ENCODE results near the gene PREX1.
"Not testable (repeated sequence)": the region's sequence is repeated elsewhere in the genome, so short reads cannot be mapped to it uniquely, and the experiment has no call there.

Gene PREX1

DNA sequence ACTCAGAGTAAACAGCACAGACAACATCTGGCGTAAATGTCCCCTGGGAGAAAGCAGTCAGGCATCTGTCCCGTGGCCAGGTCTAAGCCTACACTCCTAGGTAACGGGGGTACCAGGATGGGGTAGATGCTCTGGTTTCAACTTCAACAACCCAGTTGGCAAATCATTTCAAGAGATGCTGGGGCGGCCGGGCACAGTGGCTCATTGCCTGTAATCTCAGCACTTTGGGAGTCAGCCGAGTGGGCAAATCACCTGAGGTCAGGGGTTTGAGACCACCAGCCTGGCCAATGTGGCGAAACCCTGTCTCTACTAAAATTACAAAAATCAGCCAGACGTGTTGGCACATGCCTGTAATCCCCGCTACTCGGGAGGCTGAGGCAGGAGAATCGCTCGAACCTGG lies 12.3 kb downstream of the PREX1 start:
- H3K9me3 ChIP-seq (ENCODE audit: insufficient read depth, low read depth, low read length), result no peaks in the 10 kb centered on the region
- no peak overlapping the region for H3K27ac ChIP-seq (ENCODE audit: low read length)
- no peak overlapping the region for H3K9ac ChIP-seq (ENCODE audit: low read depth, low read length)
- no peak overlapping the region for H3K4me3 ChIP-seq (ENCODE audit: low read length)
- no peaks in the 10 kb centered on the region for H3K36me3 ChIP-seq (ENCODE audit: insufficient read depth, low read depth, low read length)
- H3K27me3 ChIP-seq (ENCODE audit: insufficient read depth, low read length), result no peaks in the 10 kb centered on the region
- no peaks in the 10 kb centered on the region; the same call in 1 of the 2 replicates for H3K4me1 ChIP-seq (ENCODE audit: insufficient read depth, low read length)

DNA sequence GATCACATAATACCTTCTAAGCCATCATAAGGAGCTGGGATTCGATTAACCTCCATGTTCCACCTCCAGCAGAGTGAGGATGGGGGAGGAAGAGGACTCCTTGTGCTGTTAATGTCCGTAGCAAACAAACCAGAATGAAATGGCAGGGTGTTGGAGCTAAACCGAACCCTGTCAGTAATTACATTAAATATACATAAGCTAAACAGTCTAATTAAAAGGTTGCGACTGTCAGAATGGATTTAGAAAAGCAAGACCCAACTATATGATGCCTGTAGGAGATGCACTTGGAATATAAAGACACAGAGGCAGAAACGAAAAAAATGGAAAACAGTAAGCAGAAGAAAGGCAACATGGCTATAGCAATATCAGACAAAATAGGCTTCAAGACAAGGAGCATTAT lies 13.2 kb downstream of the PREX1 start:
- H3K9me3 ChIP-seq (ENCODE audit: insufficient read depth, low read depth, low read length), result no peaks in the 10 kb centered on the region

DNA sequence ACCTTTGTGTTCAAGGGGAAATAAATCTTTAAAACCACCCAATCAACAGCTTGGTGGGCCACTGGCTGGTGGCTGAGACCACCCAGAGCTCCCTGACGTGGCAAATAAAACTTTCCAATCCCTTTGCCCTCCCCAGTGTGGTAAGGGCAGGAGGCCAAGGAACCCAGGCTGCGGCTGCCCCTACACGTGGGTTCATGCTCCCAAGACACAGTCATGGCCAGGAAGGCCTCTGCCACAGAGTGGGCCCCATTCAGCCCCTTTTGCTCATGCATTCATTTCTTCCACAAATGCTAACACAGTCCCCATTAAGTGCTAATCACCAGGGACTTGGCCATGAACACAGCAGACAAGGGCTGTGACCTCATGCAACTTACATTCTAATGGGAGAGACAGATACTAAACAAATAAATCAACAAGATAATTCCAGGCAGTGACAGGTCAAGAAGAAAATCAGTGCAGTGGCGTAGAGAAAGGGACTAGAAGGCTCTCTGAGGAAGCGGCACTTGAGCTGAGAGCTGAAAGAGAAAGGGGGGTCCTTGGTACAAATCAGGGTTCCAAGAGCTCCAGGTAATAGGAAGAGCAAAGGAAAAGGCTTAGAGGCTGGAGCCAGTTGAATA lies 13.8 kb downstream of the PREX1 start:
- no peak overlapping the region for H3K27ac ChIP-seq (ENCODE audit: low read length)
- H3K9me3 ChIP-seq (ENCODE audit: insufficient read depth, low read depth, low read length), result no peaks in the 10 kb centered on the region

More for the DNA sequence above, 13.2 kb downstream of the PREX1 start:
- Histone ChIP-seq H3K27ac (ENCODE audit: low read length) (no peak overlapping the region), H3K27me3 (ENCODE audit: insufficient read depth, low read length) (no peaks in the 10 kb centered on the region), H3K36me3 (ENCODE audit: insufficient read depth, low read depth, low read length) (no peaks in the 10 kb centered on the region), H3K4me3 (ENCODE audit: low read length) (no peak overlapping the region), H3K9ac (ENCODE audit: low read depth, low read length) (no peak overlapping the region), H3K4me1 (ENCODE audit: insufficient read depth, low read length) (no peaks in the 10 kb centered on the region; the same call in 1 of the 2 replicates)

DNA sequence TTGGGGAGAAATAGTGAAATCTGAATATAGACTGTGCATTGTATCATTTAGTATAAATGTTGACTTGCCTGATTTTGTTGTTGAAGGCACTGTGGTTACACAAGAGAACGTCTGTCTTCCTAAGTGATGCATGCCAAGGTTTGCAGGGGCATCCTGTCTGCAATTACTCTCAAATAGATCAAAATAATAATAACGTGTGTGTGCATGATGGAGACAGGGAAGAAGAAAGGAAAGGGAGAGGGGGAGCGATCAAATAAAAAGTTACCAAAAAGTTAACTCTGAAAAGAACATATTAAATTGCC lies 14.4 kb downstream of the PREX1 start:
- Histone ChIP-seq H3K9ac (ENCODE audit: low read depth, low read length) (no peak overlapping the region), H3K9me3 (ENCODE audit: insufficient read depth, low read depth, low read length) (no peaks in the 10 kb centered on the region), H3K27ac (ENCODE audit: low read length) (no peak overlapping the region), H3K27me3 (ENCODE audit: insufficient read depth, low read length) (no peaks in the 10 kb centered on the region), H3K36me3 (ENCODE audit: insufficient read depth, low read depth, low read length) (no peaks in the 10 kb centered on the region), H3K4me1 (ENCODE audit: insufficient read depth, low read length) (no peaks in the 10 kb centered on the region; the same call in 1 of the 2 replicates), H3K4me3 (ENCODE audit: low read length) (no peak overlapping the region)

More for the DNA sequence above, 13.8 kb downstream of the PREX1 start:
- Histone ChIP-seq H3K4me1 (ENCODE audit: insufficient read depth, low read length) (no peaks in the 10 kb centered on the region; the same call in 1 of the 2 replicates), H3K4me3 (ENCODE audit: low read length) (no peak overlapping the region), H3K27me3 (ENCODE audit: insufficient read depth, low read length) (no peaks in the 10 kb centered on the region), H3K36me3 (ENCODE audit: insufficient read depth, low read depth, low read length) (no peaks in the 10 kb centered on the region), H3K9ac (ENCODE audit: low read depth, low read length) (no peak overlapping the region)

DNA sequence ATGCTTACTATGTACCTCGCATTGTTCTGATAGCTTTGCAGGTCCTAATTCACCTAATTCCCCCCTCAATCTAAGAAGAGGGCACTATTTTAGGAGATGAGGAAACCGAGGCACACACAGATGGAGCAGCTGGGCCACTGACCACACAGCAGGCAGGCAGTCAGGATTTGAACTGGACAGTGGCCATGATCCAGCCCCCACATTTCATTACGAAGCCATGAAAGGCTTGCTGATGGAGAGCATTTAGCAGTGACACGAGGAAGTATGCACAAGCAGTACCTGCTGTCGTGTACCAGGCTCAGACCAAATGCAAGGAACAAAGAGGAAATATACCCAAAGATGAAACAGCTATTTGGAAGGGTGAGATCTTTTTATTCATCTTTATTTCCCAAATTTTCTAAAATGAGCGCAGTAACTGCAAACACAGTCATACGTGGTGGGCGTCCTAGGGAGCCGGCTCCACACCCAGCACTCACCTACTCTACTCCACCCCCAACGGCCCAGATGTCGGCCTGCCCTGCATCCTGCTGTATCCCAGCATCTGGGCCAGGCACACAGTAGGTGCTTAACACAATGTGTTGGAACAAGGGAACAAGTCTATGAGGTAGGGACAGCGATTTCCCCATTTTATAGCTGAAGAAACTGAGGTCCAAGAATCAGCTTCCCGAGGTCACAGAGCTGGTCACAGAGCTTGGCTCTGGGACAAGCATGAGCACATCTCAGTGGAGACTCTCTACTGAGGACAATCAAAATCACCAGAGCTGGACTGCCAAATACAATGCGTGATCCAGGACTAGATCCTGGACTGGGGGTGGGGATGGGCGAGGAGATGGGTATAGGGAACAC lies 15.0 kb downstream of the PREX1 start:
- no peak overlapping the region for H3K27ac ChIP-seq (ENCODE audit: low read length)
- H3K36me3 ChIP-seq (ENCODE audit: insufficient read depth, low read depth, low read length), result no peaks in the 10 kb centered on the region
- H3K4me1 ChIP-seq (ENCODE audit: insufficient read depth, low read length), result no peaks in the 10 kb centered on the region
- H3K9ac ChIP-seq (ENCODE audit: low read depth, low read length), result no peak overlapping the region
- no peaks in the 10 kb centered on the region for H3K9me3 ChIP-seq (ENCODE audit: insufficient read depth, low read depth, low read length)
- no peaks in the 10 kb centered on the region for H3K27me3 ChIP-seq (ENCODE audit: insufficient read depth, low read length)
- H3K4me3 ChIP-seq (ENCODE audit: low read length), result no peak overlapping the region

DNA sequence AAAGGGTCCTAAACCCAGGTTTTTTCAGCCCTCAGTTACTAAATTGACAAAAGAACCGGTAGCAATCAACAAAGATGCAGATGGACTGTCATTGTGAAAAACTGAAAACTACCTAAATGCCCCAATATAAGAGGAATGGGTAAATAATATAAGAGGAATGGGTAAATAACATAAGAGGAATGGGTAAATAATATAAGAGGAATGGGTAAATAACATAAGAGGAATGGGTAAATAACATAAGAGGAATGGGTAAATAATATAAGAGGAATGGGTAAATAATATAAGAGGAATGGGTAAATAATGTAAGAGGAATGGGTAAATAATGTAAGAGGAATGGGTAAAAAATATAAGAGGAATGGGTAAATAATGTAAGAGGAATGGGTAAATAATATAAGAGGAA lies 15.7 kb downstream of the PREX1 start:
- H3K27ac ChIP-seq (ENCODE audit: low read length); H3K36me3 ChIP-seq (ENCODE audit: insufficient read depth, low read depth, low read length); H3K9me3 ChIP-seq (ENCODE audit: insufficient read depth, low read depth, low read length); H3K4me1 ChIP-seq (ENCODE audit: insufficient read depth, low read length); H3K9ac ChIP-seq (ENCODE audit: low read depth, low read length); H3K4me3 ChIP-seq (ENCODE audit: low read length); H3K27me3 ChIP-seq (ENCODE audit: insufficient read depth, low read length): not testable (repeated sequence)

DNA sequence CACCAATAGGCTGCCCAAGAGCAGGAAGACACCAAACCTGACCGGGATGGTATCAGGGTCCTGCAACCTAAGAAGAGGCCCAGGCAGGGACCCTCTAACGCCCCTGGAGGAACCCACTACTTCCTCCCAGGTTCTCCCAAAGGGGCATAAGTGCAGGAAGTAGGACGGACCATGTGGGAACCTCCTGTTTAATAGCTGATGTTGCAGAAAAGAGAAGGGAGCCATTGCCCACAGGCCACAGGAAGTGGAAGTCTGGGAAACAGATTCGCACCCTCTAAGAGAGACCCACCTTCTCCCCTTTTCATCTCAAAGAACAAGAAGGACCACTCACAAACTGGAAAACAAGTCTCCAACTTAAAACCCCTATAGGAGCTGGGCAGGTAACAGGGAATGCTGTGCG lies 18.1 kb downstream of the PREX1 start:
- H3K9ac ChIP-seq (ENCODE audit: low read depth, low read length), result no peak overlapping the region
- H3K4me3 ChIP-seq (ENCODE audit: low read length), result no peak overlapping the region
- no peaks in the 10 kb centered on the region; the same call in 1 of the 2 replicates for H3K9me3 ChIP-seq (ENCODE audit: insufficient read depth, low read depth, low read length)
- no peak overlapping the region for H3K27ac ChIP-seq (ENCODE audit: low read length)
- no peaks in the 10 kb centered on the region for H3K36me3 ChIP-seq (ENCODE audit: insufficient read depth, low read depth, low read length)
- H3K4me1 ChIP-seq (ENCODE audit: insufficient read depth, low read length), result no peaks in the 10 kb centered on the region
- no peaks in the 10 kb centered on the region for H3K27me3 ChIP-seq (ENCODE audit: insufficient read depth, low read length)

DNA sequence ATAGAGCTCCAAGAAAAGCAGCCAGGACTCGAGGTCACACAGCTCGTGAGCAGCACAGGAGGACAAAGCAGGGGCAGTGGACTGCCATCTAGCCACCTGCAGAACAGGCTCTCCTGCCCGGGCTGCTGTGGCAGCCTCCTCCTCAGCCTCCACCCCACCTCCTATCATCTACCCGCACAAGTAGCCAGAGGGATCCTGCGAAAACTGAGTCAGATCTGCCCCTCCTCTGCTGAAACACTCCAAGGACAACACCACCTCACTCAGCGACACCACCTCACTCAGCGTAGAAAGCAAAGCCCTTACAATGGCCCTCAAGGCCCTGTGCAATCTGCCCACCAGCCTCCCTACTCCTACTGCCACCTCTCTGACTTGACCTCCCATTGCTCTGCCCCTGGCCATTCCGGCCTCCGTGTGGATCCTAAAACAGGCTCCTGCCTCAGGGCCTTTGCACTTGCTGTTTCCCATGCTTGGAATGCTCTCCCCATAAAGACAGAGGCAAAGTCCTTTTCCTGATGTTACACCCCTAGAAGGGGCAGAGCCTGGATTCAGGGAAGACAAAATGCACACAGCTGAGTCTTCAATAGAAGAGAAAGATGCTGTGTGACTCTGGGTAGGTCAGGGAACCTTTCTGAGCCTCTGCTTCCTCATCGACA lies 19.3 kb downstream of the PREX1 start:
- Histone ChIP-seq H3K36me3 (ENCODE audit: insufficient read depth, low read depth, low read length) (no peaks in the 10 kb centered on the region), H3K27me3 (ENCODE audit: insufficient read depth, low read length) (no peaks in the 10 kb centered on the region), H3K9me3 (ENCODE audit: insufficient read depth, low read depth, low read length) (no peaks in the 10 kb centered on the region; the same call in 1 of the 2 replicates), H3K9ac (ENCODE audit: low read depth, low read length) (no peak overlapping the region), H3K4me1 (ENCODE audit: insufficient read depth, low read length) (no peaks in the 10 kb centered on the region), H3K4me3 (ENCODE audit: low read length) (no peak overlapping the region), H3K27ac (ENCODE audit: low read length) (no peak overlapping the region)

DNA sequence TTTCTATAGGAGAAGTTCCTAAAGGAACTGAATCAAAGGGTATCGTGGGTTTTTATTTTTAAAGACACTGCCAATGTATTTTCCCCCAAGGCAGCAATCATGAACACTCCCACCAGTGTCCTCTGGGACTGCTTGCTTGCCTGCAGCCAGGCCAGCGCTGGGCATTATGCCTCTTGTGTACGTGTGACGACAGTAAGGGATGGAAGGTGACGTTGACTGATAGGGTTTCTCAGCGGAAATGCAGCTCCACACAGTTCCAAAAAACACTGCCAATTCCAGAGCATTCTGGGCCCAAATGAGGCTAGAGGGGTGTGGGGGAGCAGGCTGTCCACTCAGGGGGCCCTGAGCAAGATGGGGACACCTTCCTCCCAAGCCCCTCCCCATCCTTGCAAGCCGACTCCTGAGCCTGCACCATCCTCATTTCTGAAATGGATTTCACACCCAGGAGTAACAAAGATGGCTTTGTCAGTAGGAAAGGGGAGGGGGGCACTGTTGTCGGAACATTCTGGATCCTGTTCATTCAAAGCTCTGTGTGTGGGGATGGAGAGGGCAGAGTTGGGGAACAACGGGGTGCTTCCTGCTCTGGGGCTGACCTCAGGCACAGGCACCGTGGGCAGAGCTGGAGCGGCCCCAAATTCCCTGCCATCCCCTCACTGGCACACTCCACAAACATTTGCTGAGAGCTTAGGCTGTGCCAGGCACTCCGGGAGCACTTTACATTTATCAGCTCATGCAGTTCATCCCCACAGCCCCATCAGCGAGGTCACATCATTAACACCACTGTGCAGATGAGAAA lies 20.0 kb downstream of the PREX1 start:
- Histone ChIP-seq H3K4me3 (ENCODE audit: low read length) (no peak overlapping the region), H3K27ac (ENCODE audit: low read length) (no peak overlapping the region), H3K9me3 (ENCODE audit: insufficient read depth, low read depth, low read length) (no peaks in the 10 kb centered on the region; the same call in 1 of the 2 replicates), H3K36me3 (ENCODE audit: insufficient read depth, low read depth, low read length) (no peaks in the 10 kb centered on the region), H3K4me1 (ENCODE audit: insufficient read depth, low read length) (no peaks in the 10 kb centered on the region), H3K27me3 (ENCODE audit: insufficient read depth, low read length) (no peaks in the 10 kb centered on the region), H3K9ac (ENCODE audit: low read depth, low read length) (no peak overlapping the region)

DNA sequence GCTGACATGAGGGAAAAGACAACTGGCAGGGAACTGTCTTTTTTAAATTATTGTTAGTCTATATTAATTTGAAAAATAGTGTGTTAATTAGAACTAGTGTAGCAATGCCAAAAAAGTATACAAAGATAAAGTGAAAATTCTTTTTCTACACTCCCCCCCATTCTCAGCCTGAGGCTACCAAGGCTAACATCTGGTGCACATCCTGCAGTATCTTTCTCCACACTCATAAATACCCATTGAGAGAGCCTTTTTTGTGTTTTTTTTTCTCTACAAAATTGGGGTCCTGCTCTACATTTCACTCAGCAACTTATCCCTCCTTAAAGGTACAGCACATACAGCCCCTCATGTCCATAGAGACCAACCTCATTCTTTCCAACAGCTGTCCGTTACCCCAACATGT lies 20.7 kb downstream of the PREX1 start:
- Histone ChIP-seq H3K27ac (ENCODE audit: low read length) (no peak overlapping the region), H3K36me3 (ENCODE audit: insufficient read depth, low read depth, low read length) (no peaks in the 10 kb centered on the region), H3K4me1 (ENCODE audit: insufficient read depth, low read length) (no peaks in the 10 kb centered on the region), H3K9ac (ENCODE audit: low read depth, low read length) (no peak overlapping the region), H3K27me3 (ENCODE audit: insufficient read depth, low read length) (no peaks in the 10 kb centered on the region), H3K4me3 (ENCODE audit: low read length) (no peak overlapping the region), H3K9me3 (ENCODE audit: insufficient read depth, low read depth, low read length) (no peaks in the 10 kb centered on the region; the same call in 1 of the 2 replicates)

DNA sequence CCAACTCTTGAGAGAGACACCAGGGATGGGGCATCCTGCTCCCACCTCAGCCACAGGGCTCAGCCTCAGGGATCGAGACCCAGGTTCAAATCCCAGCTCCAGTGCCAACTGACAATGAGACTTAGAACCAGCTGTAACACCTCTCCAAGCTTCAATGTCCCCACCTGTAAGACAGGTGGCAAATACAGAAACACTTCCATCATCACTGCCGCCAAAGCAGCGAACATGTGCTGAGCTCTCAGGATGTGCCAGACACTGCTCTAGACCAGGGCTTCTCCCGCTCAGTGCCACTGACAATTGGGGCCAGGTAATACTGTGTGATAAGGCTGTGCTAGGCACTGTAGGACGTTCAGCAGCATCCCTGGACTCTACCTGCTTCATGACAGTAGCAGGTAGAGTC lies 22.1 kb downstream of the PREX1 start:
- H3K9me3 ChIP-seq (ENCODE audit: insufficient read depth, low read depth, low read length), result no peaks in the 10 kb centered on the region; the same call in 1 of the 2 replicates
- H3K36me3 ChIP-seq (ENCODE audit: insufficient read depth, low read depth, low read length), result no peaks in the 10 kb centered on the region
- H3K9ac ChIP-seq (ENCODE audit: low read depth, low read length), result no peak overlapping the region
- no peak overlapping the region for H3K4me3 ChIP-seq (ENCODE audit: low read length)
- no peaks in the 10 kb centered on the region for H3K27me3 ChIP-seq (ENCODE audit: insufficient read depth, low read length)
- H3K4me1 ChIP-seq (ENCODE audit: insufficient read depth, low read length), result no peaks in the 10 kb centered on the region
- no peak overlapping the region for H3K27ac ChIP-seq (ENCODE audit: low read length)
